Panc1 (cell line): ENCODE results near the gene UGT1A6. TPM values are rescaled to one million over a fixed set of nuclear protein-coding genes. Genes with fewer than 3 reads are reported as not detected.

Experiments used
- ATAC-seq: fragments of 200-7000 bp; cut with Tn5 transposase; 2 replicates; pipeline ENCODE4 v1.9.1; 2020; ENCODE audit warnings: mild to moderate bottlenecking, moderate library complexity
- BruUV-seq: library from RNA; stranded (reverse); fragments of 400-500 nt; replicated peaks from 2 replicates; lab custom pipeline; 2021; lab: Mats Ljungman, UMichigan
- CTCF ChIA-PET: fragments of 300-600 bp; sonication (Branson Sonifier 250); formaldehyde crosslinking; loops from one replicate; lab custom pipeline; 2022; ENCODE audit warnings: antibody characterized with exemption; lab: Charles Lee
- POLR2A ChIA-PET: fragments of 300-600 bp; sonication (Branson Sonifier 250); formaldehyde crosslinking; loops from one replicate; lab custom pipeline; 2022; ENCODE audit warnings: antibody characterized with exemption; lab: Charles Lee
- DNase-seq: peaks from one replicate; pipeline ENCODE4 v3.0.0-alpha.2; 2010; ENCODE audit warnings: low read depth, low spot score
- H3K27ac ChIP-seq: 2 replicates; pipeline ENCODE4 v1.5.1; 2011; ENCODE audit warnings: mild to moderate bottlenecking, low read length, inconsistent platforms
- H3K27me3 ChIP-seq: fragments of 200-500 bp; sonication (Bioruptor generic); 2 replicates; pipeline ENCODE4 v1.6.0; 2014; ENCODE audit warnings: low read length, inconsistent platforms; ENCODE audit not compliant: control insufficient read depth, insufficient read depth
- H3K36me3 ChIP-seq: fragments of 200-500 bp; sonication (Bioruptor generic); 2 replicates; pipeline ENCODE4 v1.5.1; 2014; ENCODE audit warnings: inconsistent platforms, mild to moderate bottlenecking, low read length, moderate library complexity; ENCODE audit not compliant: control insufficient read depth, insufficient read depth
- H3K4me1 ChIP-seq: 2 replicates; pipeline ENCODE4 v1.5.1; 2011; ENCODE audit warnings: inconsistent platforms, mild to moderate bottlenecking, low read length, moderate library complexity; ENCODE audit not compliant: control insufficient read depth, insufficient read depth
- H3K4me3 ChIP-seq, 2 experiments: 2 replicates each; pipeline ENCODE4 v1.5.1; 2011 to 2012; ENCODE audit warnings: low read depth in 2 of 2, low read length in 2 of 2, mild to moderate bottlenecking in 2 of 2, inconsistent platforms in 1 of 2, moderate library complexity in 1 of 2
- H3K9me3 ChIP-seq: fragments of 200-500 bp; sonication (Bioruptor generic); 2 replicates; pipeline ENCODE4 v1.5.1; 2014; ENCODE audit warnings: low read depth, mild to moderate bottlenecking, inconsistent platforms, low read length, moderate library complexity; ENCODE audit not compliant: control insufficient read depth, insufficient read depth
- CTCF ChIP-seq: fragments of 450-650 bp; IDR thresholded peaks from 2 replicates; pipeline ENCODE4 v1.5.1; 2017; ENCODE audit warnings: mild to moderate bottlenecking
- POLR2AphosphoS5 ChIP-seq: IDR thresholded peaks from 2 replicates; pipeline ENCODE4 v1.6.1; 2012; ENCODE audit warnings: mild to moderate bottlenecking, low read depth, low read length, moderate library complexity
- REST ChIP-seq, 2 experiments: IDR thresholded peaks; 2 replicates each; pipeline ENCODE4 v1.6.1; 2011 to 2012; ENCODE audit warnings: low read depth in 2 of 2, control low read depth in 1 of 2, low read length in 1 of 2, mild to moderate bottlenecking in 1 of 2, moderate library complexity in 1 of 2; ENCODE audit not compliant: insufficient read depth in 1 of 2
- SIN3A ChIP-seq: IDR thresholded peaks from 2 replicates; pipeline ENCODE4 v1.6.1; 2012; ENCODE audit warnings: low read depth, mild to moderate bottlenecking, low read length, moderate library complexity, borderline replicate concordance; ENCODE audit not compliant: insufficient read depth
- TCF7L2 ChIP-seq: IDR thresholded peaks from 2 replicates; pipeline ENCODE4 v1.6.1; 2011; ENCODE audit warnings: mild to moderate bottlenecking, low read depth, low read length, inconsistent platforms
- in situ Hi-C: cut with HindIII; loops from 2 replicates; pipeline ENCODE4 v1.10.0; 2016; ENCODE audit warnings: low sequenced_read_pairs, low pct_unique_long_range_greater_than_20kb
- intact Hi-C: fragments of 100-400 bp; cut with micrococcal nuclease; formaldehyde crosslinking; loops from one replicate; pipeline ENCODE4 v1.10.0; 2022; ENCODE audit not compliant: unreplicated experiment
- total RNA-seq: library from RNA; stranded (reverse); gene quantifications from one replicate; pipeline ENCODE4 v1.2.1, GENCODE V29; 2021; ENCODE audit not compliant: unreplicated experiment

Gene UGT1A6
- total RNA-seq, 1 experiment from 2014 or later, result not detected

GRCh38 chr2:233712611-233713261, 20.0 kb downstream of the UGT1A6 start, which contains the start of gene UGT1A5:
UGT1A5 (plus strand) TSS chr2:233712907; CDS start chr2:233712992, 85 bp downstream.
- ChIA-PET CTCF (no interaction called here), POLR2A (no interaction called here)
- ATAC-seq (no peak), DNase-seq (no peak)
- H3K9me3 ChIP-seq, result no peaks in the 10 kb centered on the region
- in situ Hi-C loops, result no loop called here
- no peak for TF ChIP-seq CTCF
- no peak for TF ChIP-seq TCF7L2
- TF ChIP-seq REST (IDR thresholded peaks at IDR 0.05; ENCODE audit: insufficient read depth in 1 of 2, low read depth in 2 of 2, low read length in 1 of 2), result no peak
- no peak for TF ChIP-seq POLR2AphosphoS5
- TF ChIP-seq SIN3A, result no peak
- peak within 1 kb of the TSS; percentile 24; the same call in 1 of the 2 replicates for H3K27ac ChIP-seq
- no peaks in the 10 kb centered on the region for H3K36me3 ChIP-seq
- H3K4me1 ChIP-seq, result no peaks in the 10 kb centered on the region; the same call in 1 of the 2 replicates
- H3K4me3 ChIP-seq, result no peak within 1 kb of the TSS
- no peaks in the 10 kb centered on the region for H3K27me3 ChIP-seq
- no TSS peak for BruUV-seq
- intact Hi-C loops, result no loop called here

GRCh38 chr2:233713262-233713615, 20.5 kb downstream of the UGT1A6 start:
- Histone ChIP-seq H3K27ac (no peak overlapping the region), H3K4me1 (no peaks in the 10 kb centered on the region; the same call in 1 of the 2 replicates), H3K36me3 (no peaks in the 10 kb centered on the region), H3K9me3 (no peaks in the 10 kb centered on the region), H3K27me3 (no peaks in the 10 kb centered on the region), H3K4me3 (no peak overlapping the region)
- no peak for ATAC-seq
- in situ Hi-C loops, result no loop called here
- intact Hi-C loops, result no loop called here
- TF ChIP-seq SIN3A (no peak), POLR2AphosphoS5 (no peak), CTCF (no peak), REST (IDR thresholded peaks at IDR 0.05; ENCODE audit: insufficient read depth in 1 of 2, low read depth in 2 of 2, low read length in 1 of 2) (no peak), TCF7L2 (no peak)
- no peak for DNase-seq
- CTCF ChIA-PET, result no interaction called here
- POLR2A ChIA-PET, result no interaction called here
- BruUV-seq, result no TSS peak
